SK-N-MC (cell line): ENCODE measurements around the gene MMEL1.

ENCODE experiments used
- EZH2 ChIP-seq: fragments of 200-600 bp; sonication (generic); IDR thresholded peaks from one replicate; pipeline ENCODE4 v1.6.1; 2017; ENCODE audit warnings: antibody characterized with exemption
- POLR2AphosphoS5 ChIP-seq: IDR thresholded peaks from 2 replicates; pipeline ENCODE4 v1.6.1; 2012; ENCODE audit warnings: mild to moderate bottlenecking, low read depth, low read length, borderline replicate concordance

DNA sequence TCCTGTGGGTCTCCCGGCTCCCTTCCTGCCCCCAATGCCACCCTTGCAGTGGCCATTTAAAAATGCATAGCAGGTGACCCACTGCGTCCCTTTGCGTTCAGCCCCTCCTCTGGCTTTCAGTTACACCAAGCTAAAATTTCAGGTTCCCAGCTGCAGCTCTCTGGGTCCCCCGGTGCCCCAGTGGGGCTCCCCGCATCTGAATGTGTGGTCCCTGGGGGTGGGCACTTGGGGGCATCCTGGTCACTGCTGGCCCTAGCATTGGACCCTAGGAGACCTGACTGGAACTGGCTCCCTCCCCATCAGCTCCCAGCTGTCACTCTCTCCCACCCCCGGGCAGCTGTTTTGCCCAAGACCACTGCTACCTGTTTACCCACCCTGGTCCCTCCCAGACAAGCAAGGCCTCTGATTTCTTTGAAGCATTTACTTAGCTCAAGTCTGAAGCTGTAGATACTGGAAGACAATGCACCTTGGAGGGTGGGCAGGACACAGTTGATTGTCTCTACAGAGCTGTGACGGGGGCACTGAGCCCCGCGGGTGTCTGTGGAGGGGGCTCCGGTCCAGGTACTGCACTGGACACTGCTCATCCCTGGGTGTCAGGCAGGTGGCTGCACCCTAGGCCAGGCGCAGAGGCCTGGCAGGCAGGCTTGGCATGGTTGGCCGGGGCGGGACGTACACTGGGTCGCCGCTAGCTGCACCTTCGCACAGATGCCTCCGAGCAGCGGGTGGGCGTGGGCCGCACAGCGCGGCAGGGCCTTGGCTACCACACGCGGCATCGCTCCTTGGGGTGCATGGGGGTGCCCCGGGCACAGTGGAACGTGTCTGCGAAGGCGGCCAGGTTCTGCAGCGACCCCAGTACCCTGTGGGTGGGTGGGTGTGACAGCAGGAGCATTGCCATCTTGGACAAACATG lies 42.3 kb downstream of the MMEL1 start:
- TF ChIP-seq POLR2AphosphoS5 (no peak), EZH2 (no peak)
